ENCODE data around the gene MANEAL. TPM values are rescaled to one million over a fixed set of nuclear protein-coding genes. Genes with fewer than 3 reads are reported as not detected.

Gene MANEAL
- total RNA-seq, 1 donor from 2014 or later, result 0.24 TPM

DNA sequence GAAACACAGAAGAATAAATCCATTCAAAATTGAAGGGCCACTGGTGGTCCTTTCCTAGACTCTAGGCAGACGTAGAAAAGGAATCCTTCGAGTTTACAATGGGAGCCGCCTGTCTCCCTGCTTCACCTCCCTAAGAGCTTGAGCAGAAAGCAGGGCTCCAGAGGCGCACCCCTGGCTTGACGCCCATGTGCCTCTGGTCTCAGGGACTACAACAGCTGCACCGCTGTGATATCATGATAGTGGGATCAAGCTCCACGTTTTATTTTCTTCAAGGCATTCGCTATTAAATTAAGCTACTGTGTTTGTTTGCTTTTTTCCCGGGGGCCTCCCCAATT, 13.5 kb downstream of the MANEAL start:
- Histone ChIP-seq H3K79me2 (ENCODE audit: low read depth) (peaks cover 37% of the 10 kb centered on the region), H3K9me3 (ENCODE audit: low read depth) (no peaks in the 10 kb centered on the region), H3K27me3 (no peaks in the 10 kb centered on the region), H3K27ac (no peak overlapping the region), H3K4me3 (peak overlapping the region; percentile 95), H3K9ac (peak overlapping the region; percentile 88), H2AFZ (replicated peaks) (peak overlapping the region; percentile 88), H3K4me1 (peaks cover 14% of the 10 kb centered on the region), H3K36me3 (peaks cover 10% of the 10 kb centered on the region), H3K4me2 (peak overlapping the region; percentile 99), H4K20me1 (ENCODE audit: low read depth) (peaks cover 60% of the 10 kb centered on the region), H3F3A (ENCODE audit: low read depth) (peaks cover 28% of the 10 kb centered on the region)
- no peaks in the 10 kb centered on the region for H3K9me3 Mint-ChIP-seq
- peak overlapping the region; percentile 87 for H3K4me3 Mint-ChIP-seq
- H3K36me3 Mint-ChIP-seq, result peaks cover 12% of the 10 kb centered on the region
- TF ChIP-seq, protein P1, sequence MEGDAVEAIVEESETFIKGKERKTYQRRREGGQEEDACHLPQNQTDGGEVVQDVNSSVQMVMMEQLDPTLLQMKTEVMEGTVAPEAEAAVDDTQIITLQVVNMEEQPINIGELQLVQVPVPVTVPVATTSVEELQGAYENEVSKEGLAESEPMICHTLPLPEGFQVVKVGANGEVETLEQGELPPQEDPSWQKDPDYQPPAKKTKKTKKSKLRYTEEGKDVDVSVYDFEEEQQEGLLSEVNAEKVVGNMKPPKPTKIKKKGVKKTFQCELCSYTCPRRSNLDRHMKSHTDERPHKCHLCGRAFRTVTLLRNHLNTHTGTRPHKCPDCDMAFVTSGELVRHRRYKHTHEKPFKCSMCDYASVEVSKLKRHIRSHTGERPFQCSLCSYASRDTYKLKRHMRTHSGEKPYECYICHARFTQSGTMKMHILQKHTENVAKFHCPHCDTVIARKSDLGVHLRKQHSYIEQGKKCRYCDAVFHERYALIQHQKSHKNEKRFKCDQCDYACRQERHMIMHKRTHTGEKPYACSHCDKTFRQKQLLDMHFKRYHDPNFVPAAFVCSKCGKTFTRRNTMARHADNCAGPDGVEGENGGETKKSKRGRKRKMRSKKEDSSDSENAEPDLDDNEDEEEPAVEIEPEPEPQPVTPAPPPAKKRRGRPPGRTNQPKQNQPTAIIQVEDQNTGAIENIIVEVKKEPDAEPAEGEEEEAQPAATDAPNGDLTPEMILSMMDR (IDR thresholded peaks at IDR 0.05), result no peak
- TF ChIP-seq EZH2phosphoT487 (IDR thresholded peaks at IDR 0.05) (no peak), EZH2 (IDR thresholded peaks at IDR 0.05) (no peak)
- peaks cover 27% of the 10 kb centered on the region for H3K4me1 Mint-ChIP-seq
- peaks cover 2% of the 10 kb centered on the region for H3K27me3 Mint-ChIP-seq (ENCODE audit: insufficient read depth, low read depth)
- H3K27ac Mint-ChIP-seq, result no peak overlapping the region
- no peak for DNase-seq (ENCODE audit: low spot score)

DNA sequence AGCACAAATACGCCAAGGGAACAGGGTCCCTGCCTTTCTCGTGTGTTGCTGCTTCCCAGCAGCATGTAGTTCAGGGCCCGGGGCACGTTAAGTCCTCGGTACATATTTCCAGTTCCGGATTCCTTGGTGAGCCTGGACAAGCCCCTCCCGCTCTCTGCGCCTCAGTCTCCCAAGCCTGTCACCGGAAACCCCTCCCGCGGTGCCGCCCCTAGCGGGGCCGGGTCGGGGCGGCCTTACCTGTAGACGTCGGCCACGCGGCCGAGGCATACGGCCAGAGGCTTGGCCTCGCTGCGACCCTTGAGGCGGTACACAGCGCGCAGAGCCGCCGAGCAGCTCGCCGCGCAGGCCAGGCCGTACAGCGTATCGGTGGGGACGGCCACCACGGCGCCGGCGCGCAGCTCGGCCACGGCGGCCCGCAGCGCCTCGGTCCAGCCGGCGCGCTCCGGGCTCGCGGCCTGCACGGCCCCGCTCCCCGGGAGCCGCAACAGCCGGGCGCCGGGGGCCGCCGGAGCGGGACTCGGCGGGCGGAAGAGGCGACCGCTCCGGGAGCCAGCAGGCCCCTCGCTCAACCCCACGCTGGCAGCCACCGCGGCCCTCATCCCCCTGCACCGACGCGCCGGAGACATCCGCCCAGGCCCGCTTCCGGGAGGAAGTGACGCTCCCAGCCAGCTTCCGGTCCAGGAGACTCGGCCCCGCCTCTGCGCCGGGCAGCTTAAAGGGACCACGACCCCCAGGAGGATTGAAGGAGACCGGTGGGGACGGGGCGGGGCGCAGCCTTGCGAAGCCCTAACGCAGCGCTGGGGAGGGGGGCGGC, 14.1 kb downstream of the MANEAL start, which contains the start of the genes C1orf122 and YRDC:
Gene C1orf122, plus strand, starts transcription at position 236 of the 814 bp plus-strand sequence. CDS start 615 bp downstream, outside the sequence.
Gene YRDC, minus strand, starts transcription at position 654 of the 814 bp plus-strand sequence. Its CDS starts 28 bp downstream, at position 626.
- peak; percentile 98 for DNase-seq (ENCODE audit: low spot score)
- Histone ChIP-seq H3K36me3 (peaks cover 10% of the 10 kb centered on the region), H3K9ac (peak within 1 kb of the TSS; percentile 88), H3K79me2 (ENCODE audit: low read depth) (peaks cover 37% of the 10 kb centered on the region), H3K4me1 (peaks cover 14% of the 10 kb centered on the region), H3K4me3 (peak within 1 kb of the TSS; percentile 95), H3K4me2 (peak within 1 kb of the TSS; percentile 99), H4K20me1 (ENCODE audit: low read depth) (peaks cover 60% of the 10 kb centered on the region), H3K27ac (peak within 1 kb of the TSS; percentile 62), H3K27me3 (no peaks in the 10 kb centered on the region), H3K9me3 (ENCODE audit: low read depth) (no peaks in the 10 kb centered on the region), H2AFZ (replicated peaks) (peak within 1 kb of the TSS; percentile 88), H3F3A (ENCODE audit: low read depth) (peaks cover 28% of the 10 kb centered on the region)
- H3K9me3 Mint-ChIP-seq, result no peaks in the 10 kb centered on the region
- H3K4me3 Mint-ChIP-seq, result peak within 1 kb of the TSS; percentile 94
- TF ChIP-seq, protein P1 (IDR thresholded peaks at IDR 0.05), result no peak
- no peak for TF ChIP-seq EZH2 (IDR thresholded peaks at IDR 0.05)
- TF ChIP-seq EZH2phosphoT487 (IDR thresholded peaks at IDR 0.05), result no peak
- peaks cover 27% of the 10 kb centered on the region for H3K4me1 Mint-ChIP-seq
- no peaks in the 10 kb centered on the region for H3K27me3 Mint-ChIP-seq (ENCODE audit: insufficient read depth, low read depth)
- H3K27ac Mint-ChIP-seq, result peak within 1 kb of the TSS; percentile 78
- H3K36me3 Mint-ChIP-seq, result peaks cover 9% of the 10 kb centered on the region

DNA sequence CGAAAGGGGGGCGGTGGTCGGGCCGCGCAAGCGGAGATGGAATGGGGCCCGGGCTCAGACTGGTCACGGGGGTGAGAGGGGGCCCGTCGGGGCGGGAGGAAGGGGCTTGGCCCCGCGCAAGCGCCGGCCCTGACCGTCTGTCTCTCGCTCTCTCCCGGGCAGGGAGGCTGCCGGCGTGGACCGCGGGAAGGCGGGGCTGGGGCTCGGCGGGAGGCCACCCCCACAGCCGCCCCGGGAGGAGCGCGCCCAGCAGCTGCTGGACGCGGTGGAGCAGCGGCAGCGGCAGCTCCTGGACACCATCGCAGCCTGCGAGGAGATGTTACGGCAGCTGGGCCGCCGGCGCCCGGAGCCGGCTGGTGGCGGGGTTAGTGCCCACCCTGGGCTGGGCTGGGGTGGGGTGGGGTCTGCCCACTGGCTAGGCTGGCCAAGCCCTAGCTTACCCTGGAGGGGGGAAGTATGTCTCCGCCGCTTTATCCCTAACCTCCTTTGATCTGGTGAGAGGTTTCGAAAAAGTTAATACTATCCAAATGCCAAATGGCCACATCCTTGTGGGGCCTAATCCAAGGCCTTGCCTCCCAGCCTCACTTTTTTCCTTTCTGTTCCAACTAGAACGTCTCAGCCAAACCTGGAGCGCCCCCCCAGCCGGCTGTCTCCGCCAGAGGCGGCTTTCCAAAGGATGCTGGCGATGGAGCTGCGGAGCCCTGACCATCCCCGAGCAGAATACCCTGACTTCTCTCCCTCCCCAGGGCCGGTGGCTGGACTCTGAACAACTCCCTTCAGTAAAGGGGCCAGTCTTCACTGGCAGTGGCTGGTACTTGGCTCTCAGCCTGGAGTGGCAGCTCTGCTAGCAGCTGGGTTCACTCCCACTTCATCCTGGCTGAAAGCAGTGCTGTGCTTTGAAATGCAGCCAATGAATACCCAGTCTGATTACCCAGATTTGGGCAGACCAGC, 15.0 kb downstream of the MANEAL start:
- H2AFZ ChIP-seq (replicated peaks), result no peak overlapping the region
- peaks cover 8% of the 10 kb centered on the region for H3K36me3 Mint-ChIP-seq
- H3K27ac ChIP-seq, result peak overlapping the region; percentile 62
- H3K4me3 ChIP-seq, result peak overlapping the region; percentile 95
- H3K27me3 ChIP-seq, result no peaks in the 10 kb centered on the region
- H3K4me1 ChIP-seq, result peaks cover 14% of the 10 kb centered on the region
- H3K79me2 ChIP-seq (ENCODE audit: low read depth), result peaks cover 37% of the 10 kb centered on the region
- H3K4me3 Mint-ChIP-seq, result peak overlapping the region; percentile 94
- H3K36me3 ChIP-seq, result peaks cover 10% of the 10 kb centered on the region
- H3K4me2 ChIP-seq, result peak overlapping the region; percentile 99
- peak overlapping the region; percentile 88 for H3K9ac ChIP-seq
- H4K20me1 ChIP-seq (ENCODE audit: low read depth), result peaks cover 63% of the 10 kb centered on the region
- H3F3A ChIP-seq (ENCODE audit: low read depth), result peaks cover 28% of the 10 kb centered on the region
- peaks cover 27% of the 10 kb centered on the region for H3K4me1 Mint-ChIP-seq
- peak; percentile 63 for DNase-seq (ENCODE audit: low spot score)
- H3K27me3 Mint-ChIP-seq (ENCODE audit: insufficient read depth, low read depth), result no peaks in the 10 kb centered on the region
- H3K9me3 Mint-ChIP-seq, result no peaks in the 10 kb centered on the region
- TF ChIP-seq, protein P1 (IDR thresholded peaks at IDR 0.05), result peak; percentile 7
- no peak for TF ChIP-seq EZH2 (IDR thresholded peaks at IDR 0.05)
- no peak for TF ChIP-seq EZH2phosphoT487 (IDR thresholded peaks at IDR 0.05)
- no peaks in the 10 kb centered on the region for H3K9me3 ChIP-seq (ENCODE audit: low read depth)
- peak overlapping the region; percentile 78 for H3K27ac Mint-ChIP-seq
